Osteocyte (in vitro differentiated cells): Measurements from ENCODE around the gene PRIMPOL. TPM values are rescaled to one million over a fixed set of nuclear protein-coding genes. Genes with fewer than 3 reads are reported as not detected.

Experiments
- DNase-seq: peaks from one replicate; pipeline ENCODE4 v3.0.0; 2021; ENCODE audit warnings: mixed read lengths; ENCODE audit not compliant: unreplicated experiment; ENCODE audit errors: extremely low spot score
- H3K27ac Mint-ChIP-seq: one replicate; pipeline ENCODE4 v1.8.0; 2021; ENCODE audit warnings: mild to moderate bottlenecking, mixed read lengths; ENCODE audit not compliant: unreplicated experiment
- H3K27me3 Mint-ChIP-seq: one replicate; pipeline ENCODE4 v1.8.0; 2021; ENCODE audit warnings: mixed read lengths; ENCODE audit not compliant: unreplicated experiment
- H3K36me3 Mint-ChIP-seq: one replicate; pipeline ENCODE4 v1.8.0; 2021; ENCODE audit warnings: mixed read lengths; ENCODE audit not compliant: unreplicated experiment
- H3K4me1 Mint-ChIP-seq: one replicate; pipeline ENCODE4 v1.8.0; 2021; ENCODE audit warnings: mixed read lengths; ENCODE audit not compliant: unreplicated experiment
- H3K4me3 Mint-ChIP-seq: one replicate; pipeline ENCODE4 v1.8.0; 2021; ENCODE audit warnings: mild to moderate bottlenecking, moderate library complexity, mixed read lengths; ENCODE audit not compliant: unreplicated experiment
- H3K9me3 Mint-ChIP-seq: one replicate; pipeline ENCODE4 v1.8.0; 2021; ENCODE audit warnings: mixed read lengths; ENCODE audit not compliant: unreplicated experiment
- total RNA-seq: library from RNA; stranded (reverse); gene quantifications from 2 replicates; pipeline ENCODE4 v1.2.1, GENCODE V29; 2021
- TF ChIP-seq, protein P1 (sequence below): fragments of 200-600 bp; sonication (generic); IDR thresholded peaks from 2 replicates; pipeline ENCODE4 v1.5.0; 2021; ENCODE audit warnings: antibody characterized with exemption, mild to moderate bottlenecking, moderate library complexity

Gene PRIMPOL
- total RNA-seq, 1 donor from 2014 or later: 17.5 TPM

DNA sequence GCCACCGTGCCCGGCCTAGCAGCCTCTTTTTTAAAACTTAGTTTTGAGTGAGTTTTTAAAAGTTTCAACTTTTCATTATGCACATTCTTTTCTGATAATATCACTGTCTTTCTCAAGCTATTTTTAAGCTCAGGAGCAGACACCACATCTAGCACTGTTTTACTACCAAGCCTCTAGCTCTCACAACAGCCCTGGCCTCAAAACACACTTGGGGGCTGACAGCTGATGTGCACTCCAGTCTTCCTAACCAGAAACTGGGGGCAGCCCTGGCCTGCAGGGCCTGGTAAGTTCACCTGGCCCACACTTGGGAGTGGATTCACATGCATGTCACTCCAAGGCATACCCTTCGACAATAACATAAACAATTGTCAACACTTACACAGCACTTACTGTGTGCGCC lies 50.4 kb downstream of the PRIMPOL start:
- DNase-seq: no peak
- H3K36me3 Mint-ChIP-seq: peaks cover 6% of the 10 kb centered on the region
- H3K27me3 Mint-ChIP-seq: no peaks in the 10 kb centered on the region
- H3K4me3 Mint-ChIP-seq: no peak overlapping the region
- H3K4me1 Mint-ChIP-seq: peaks cover 3% of the 10 kb centered on the region
- TF ChIP-seq, protein P1, sequence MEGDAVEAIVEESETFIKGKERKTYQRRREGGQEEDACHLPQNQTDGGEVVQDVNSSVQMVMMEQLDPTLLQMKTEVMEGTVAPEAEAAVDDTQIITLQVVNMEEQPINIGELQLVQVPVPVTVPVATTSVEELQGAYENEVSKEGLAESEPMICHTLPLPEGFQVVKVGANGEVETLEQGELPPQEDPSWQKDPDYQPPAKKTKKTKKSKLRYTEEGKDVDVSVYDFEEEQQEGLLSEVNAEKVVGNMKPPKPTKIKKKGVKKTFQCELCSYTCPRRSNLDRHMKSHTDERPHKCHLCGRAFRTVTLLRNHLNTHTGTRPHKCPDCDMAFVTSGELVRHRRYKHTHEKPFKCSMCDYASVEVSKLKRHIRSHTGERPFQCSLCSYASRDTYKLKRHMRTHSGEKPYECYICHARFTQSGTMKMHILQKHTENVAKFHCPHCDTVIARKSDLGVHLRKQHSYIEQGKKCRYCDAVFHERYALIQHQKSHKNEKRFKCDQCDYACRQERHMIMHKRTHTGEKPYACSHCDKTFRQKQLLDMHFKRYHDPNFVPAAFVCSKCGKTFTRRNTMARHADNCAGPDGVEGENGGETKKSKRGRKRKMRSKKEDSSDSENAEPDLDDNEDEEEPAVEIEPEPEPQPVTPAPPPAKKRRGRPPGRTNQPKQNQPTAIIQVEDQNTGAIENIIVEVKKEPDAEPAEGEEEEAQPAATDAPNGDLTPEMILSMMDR: no peak
- no peaks in the 10 kb centered on the region for H3K9me3 Mint-ChIP-seq
- no peak overlapping the region for H3K27ac Mint-ChIP-seq

DNA sequence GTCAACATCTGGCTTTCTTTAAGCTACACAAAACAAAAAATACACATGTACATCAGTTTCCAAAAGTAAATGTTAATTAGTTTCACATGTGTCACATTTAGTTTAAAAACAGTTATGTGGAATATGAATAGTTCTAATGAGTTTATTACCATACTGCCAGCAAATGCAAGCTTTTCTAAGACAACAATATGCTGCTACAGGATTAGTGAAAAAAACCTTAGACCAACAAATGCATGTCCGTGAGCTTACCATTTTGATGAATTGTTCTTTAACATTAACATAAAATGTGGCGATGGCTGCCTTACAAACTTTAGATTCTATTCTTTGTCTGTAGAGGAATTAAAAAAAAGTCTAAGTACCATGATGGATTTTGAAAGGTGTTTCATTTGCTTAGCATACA lies 52.6 kb downstream of the PRIMPOL start:
- TF ChIP-seq, protein P1: no peak
- Mint-ChIP-seq H3K4me1 (peaks cover 3% of the 10 kb centered on the region), H3K27me3 (no peaks in the 10 kb centered on the region), H3K9me3 (no peaks in the 10 kb centered on the region), H3K4me3 (no peak overlapping the region), H3K36me3 (peaks cover 2% of the 10 kb centered on the region), H3K27ac (no peak overlapping the region)
- DNase-seq: no peak

DNA sequence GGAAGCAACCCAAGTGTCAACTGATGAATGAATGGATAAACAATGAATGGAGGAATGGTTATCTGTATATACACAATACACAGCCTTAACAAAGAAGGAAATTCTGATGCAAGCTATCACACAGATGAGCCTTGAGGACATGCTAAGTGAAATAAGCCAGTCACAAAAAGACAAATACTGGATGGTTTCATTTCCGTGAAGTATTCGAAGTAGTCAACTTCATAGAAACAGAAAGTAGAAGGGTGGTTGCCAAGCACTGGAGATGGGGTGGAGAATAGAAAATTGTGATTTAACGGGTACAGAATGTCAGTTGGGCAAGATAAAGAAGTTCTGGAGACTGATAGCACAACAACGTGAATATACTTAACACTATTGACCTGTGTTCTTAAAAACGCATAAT lies 56.2 kb downstream of the PRIMPOL start:
- Mint-ChIP-seq H3K36me3 (peaks cover 6% of the 10 kb centered on the region), H3K4me3 (no peak overlapping the region), H3K9me3 (peaks cover 6% of the 10 kb centered on the region), H3K4me1 (no peaks in the 10 kb centered on the region), H3K27me3 (no peaks in the 10 kb centered on the region), H3K27ac (no peak overlapping the region)
- TF ChIP-seq, protein P1: no peak
- no peak for DNase-seq

DNA sequence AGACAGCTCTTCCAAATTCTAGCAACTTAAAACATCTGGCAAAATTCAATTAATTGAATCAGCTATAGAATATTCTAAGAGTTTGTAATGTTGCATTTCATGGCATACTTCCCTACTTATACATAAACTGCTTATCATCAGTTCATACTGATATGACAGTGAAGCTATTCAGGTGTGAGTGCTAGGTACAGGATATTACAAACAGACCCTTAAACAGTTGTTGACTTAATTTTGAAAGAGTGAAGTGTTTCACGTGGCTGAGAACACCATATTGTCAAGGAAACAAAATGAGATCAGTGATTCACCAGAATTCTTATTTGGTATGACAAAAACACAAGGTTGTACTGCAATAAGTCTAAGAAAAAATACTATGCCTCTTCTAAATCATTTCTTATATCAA lies 56.9 kb downstream of the PRIMPOL start:
- no peaks in the 10 kb centered on the region for H3K27me3 Mint-ChIP-seq
- H3K36me3 Mint-ChIP-seq: peaks cover 6% of the 10 kb centered on the region
- peaks cover 6% of the 10 kb centered on the region for H3K9me3 Mint-ChIP-seq
- no peak for DNase-seq
- no peak overlapping the region for H3K27ac Mint-ChIP-seq
- TF ChIP-seq, protein P1: no peak
- peaks cover 1% of the 10 kb centered on the region for H3K4me1 Mint-ChIP-seq
- no peak overlapping the region for H3K4me3 Mint-ChIP-seq

DNA sequence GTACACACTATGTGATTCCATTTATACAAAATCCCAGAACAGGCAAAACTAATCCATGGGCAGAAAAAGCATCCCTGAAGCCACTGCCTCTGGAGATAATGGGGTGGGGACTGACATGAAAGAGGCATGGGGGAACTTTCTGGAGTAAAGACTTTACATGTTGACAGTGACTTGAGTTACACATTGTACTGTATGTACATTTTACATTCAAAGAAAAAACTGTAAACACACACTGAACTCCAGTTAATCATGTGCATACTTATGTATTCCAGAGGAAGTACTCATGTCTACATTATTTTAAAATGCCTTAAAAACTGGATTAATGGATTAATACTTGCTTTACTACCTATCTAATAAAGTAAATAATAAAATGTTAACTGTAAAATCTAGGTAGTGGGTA lies 62.8 kb downstream of the PRIMPOL start:
- H3K36me3 Mint-ChIP-seq: peaks cover 9% of the 10 kb centered on the region
- no peak for DNase-seq
- H3K27ac Mint-ChIP-seq: no peak overlapping the region
- TF ChIP-seq, protein P1: no peak
- peaks cover 7% of the 10 kb centered on the region for H3K4me1 Mint-ChIP-seq
- no peak overlapping the region for H3K4me3 Mint-ChIP-seq
- no peaks in the 10 kb centered on the region for H3K27me3 Mint-ChIP-seq
- peaks cover 6% of the 10 kb centered on the region for H3K9me3 Mint-ChIP-seq
